Chondrocyte (in vitro differentiated cells): ENCODE results near the gene TOMM34. TPM values are rescaled to one million over a fixed set of nuclear protein-coding genes. Genes with fewer than 3 reads are reported as not detected.
A peak's percentile ranks its signal among the peaks of the same experiment; 100 is the strongest.

Source experiments
- DNase-seq: peaks from one replicate; pipeline ENCODE4 v3.0.0; 2021; ENCODE audit warnings: mixed read lengths, low spot score
- H3K27ac Mint-ChIP-seq: one replicate; pipeline ENCODE4 v1.8.0; 2021; ENCODE audit warnings: mild to moderate bottlenecking, moderate library complexity, mixed read lengths; ENCODE audit not compliant: unreplicated experiment
- H3K27me3 Mint-ChIP-seq: 2 replicates; pipeline ENCODE4 v1.8.0; 2021; ENCODE audit warnings: low read depth, mixed read lengths
- H3K36me3 Mint-ChIP-seq: 2 replicates; pipeline ENCODE4 v1.8.0; 2021; ENCODE audit warnings: low read depth, mixed read lengths
- H3K4me1 Mint-ChIP-seq: 2 replicates; pipeline ENCODE4 v1.8.0; 2021; ENCODE audit warnings: low read depth, mild to moderate bottlenecking, mixed read lengths
- H3K4me3 Mint-ChIP-seq: one replicate; pipeline ENCODE4 v1.8.0; 2021; ENCODE audit warnings: mild to moderate bottlenecking, moderate library complexity, mixed read lengths; ENCODE audit not compliant: unreplicated experiment
- H3K9me3 Mint-ChIP-seq: 2 replicates; pipeline ENCODE4 v1.8.0; 2021; ENCODE audit warnings: low read depth, mixed read lengths
- CTCF ChIP-seq: fragments of 200-600 bp; sonication (generic); IDR thresholded peaks from 2 replicates; pipeline ENCODE4 v1.5.0; 2021; ENCODE audit warnings: antibody characterized with exemption, mild to moderate bottlenecking, moderate library complexity
- total RNA-seq: library from RNA; stranded (reverse); gene quantifications from 3 replicates; pipeline ENCODE4 v1.2.1, GENCODE V29; 2021

The TOMM34 gene
- total RNA-seq, 1 donor from 2014 or later = 16.2 TPM

GRCh38 chr20:44961870-44962267 lies 1.7 kb upstream of the TOMM34 start:
- H3K36me3 Mint-ChIP-seq = no peaks in the 10 kb centered on the region
- DNase-seq = no peak
- H3K27me3 Mint-ChIP-seq = no peaks in the 10 kb centered on the region
- peaks cover 35% of the 10 kb centered on the region for H3K4me1 Mint-ChIP-seq
- no peak for TF ChIP-seq CTCF
- H3K9me3 Mint-ChIP-seq = no peaks in the 10 kb centered on the region
- no peak overlapping the region for H3K4me3 Mint-ChIP-seq
- no peak overlapping the region for H3K27ac Mint-ChIP-seq

GRCh38 chr20:44961011-44961869 lies 1.0 kb upstream of the TOMM34 start:
- no peaks in the 10 kb centered on the region for H3K27me3 Mint-ChIP-seq
- DNase-seq = no peak
- no peaks in the 10 kb centered on the region for H3K9me3 Mint-ChIP-seq
- peak overlapping the region; percentile 88 for H3K4me3 Mint-ChIP-seq
- no peak overlapping the region for H3K27ac Mint-ChIP-seq
- peaks cover 29% of the 10 kb centered on the region for H3K4me1 Mint-ChIP-seq
- peaks cover 2% of the 10 kb centered on the region for H3K36me3 Mint-ChIP-seq
- no peak for TF ChIP-seq CTCF

DNA sequence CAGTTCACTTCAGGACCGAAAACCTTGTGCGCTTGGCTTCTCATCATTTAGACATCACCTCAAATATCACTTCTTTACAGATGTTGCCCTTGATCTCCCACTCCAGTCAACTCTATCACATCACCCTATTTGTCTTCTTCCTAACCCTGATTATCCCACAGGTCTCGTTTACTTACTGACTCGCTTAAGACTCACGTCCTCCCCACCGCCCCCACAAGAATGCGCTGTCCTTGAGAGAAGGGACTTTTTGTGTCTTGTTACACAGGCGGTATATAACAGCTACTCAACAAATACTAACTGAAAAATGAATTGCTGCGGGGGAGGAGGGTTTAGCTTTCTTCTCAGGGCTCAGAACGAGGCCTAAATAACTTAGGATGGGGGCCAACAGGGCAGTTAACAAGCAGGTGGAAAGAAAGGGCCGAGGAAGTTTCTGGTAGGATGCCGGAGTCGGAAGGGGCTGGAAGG lies 527 bp downstream of the TOMM34 start:
- Mint-ChIP-seq H3K4me1 (peaks cover 23% of the 10 kb centered on the region), H3K36me3 (peaks cover 17% of the 10 kb centered on the region)

GRCh38 chr20:44959082-44959637 lies 1.0 kb downstream of the TOMM34 start:
- H3K4me1 Mint-ChIP-seq = peaks cover 23% of the 10 kb centered on the region
- no peak for DNase-seq

More for the DNA sequence above, 527 bp downstream of the TOMM34 start:
- no peaks in the 10 kb centered on the region for H3K9me3 Mint-ChIP-seq
- DNase-seq = no peak
- peak; percentile 46 for TF ChIP-seq CTCF
- H3K27ac Mint-ChIP-seq = peak overlapping the region; percentile 85
- peak overlapping the region; percentile 88 for H3K4me3 Mint-ChIP-seq
- H3K27me3 Mint-ChIP-seq = no peaks in the 10 kb centered on the region

More at GRCh38 chr20:44959082-44959637, 1.0 kb downstream of the TOMM34 start:
- Mint-ChIP-seq H3K4me3 (peak overlapping the region; percentile 88), H3K9me3 (no peaks in the 10 kb centered on the region), H3K36me3 (peaks cover 19% of the 10 kb centered on the region), H3K27ac (peak overlapping the region; percentile 85), H3K27me3 (no peaks in the 10 kb centered on the region)
- no peak for TF ChIP-seq CTCF
